ENCODE data around the gene FMN2. TPM values are rescaled to one million over a fixed set of nuclear protein-coding genes. Genes with fewer than 3 reads are reported as not detected.
A peak's percentile ranks its signal among the peaks of the same experiment; 100 is the strongest.
"Not testable (repeated sequence)": the region's sequence is repeated elsewhere in the genome, so short reads cannot be mapped to it uniquely, and the experiment has no call there.

The FMN2 gene
- total and polyA plus RNA-seq, 2 donors (not counting 1 experiment from before 2014, with no cell fraction given) = 8.0 to 13.7 TPM

GRCh38 chr1:240322943-240323342 lies 231.3 kb downstream of the FMN2 start:
- Histone ChIP-seq H3K4me1 (ENCODE audit: control insufficient read depth, extremely low read depth, insufficient read depth, low read length) (no peaks in the 10 kb centered on the region), H2AFZ (ENCODE audit: low read length) (no peak overlapping the region), H3K27ac (ENCODE audit: insufficient read depth, low read length) (no peak overlapping the region), H3K9ac (ENCODE audit: insufficient read depth, low read length) (no peak overlapping the region), H3K9me3 (ENCODE audit: control insufficient read depth, insufficient read depth, low read depth, low read length) (no peaks in the 10 kb centered on the region), H3K27me3 (ENCODE audit: control insufficient read depth, insufficient read depth, low read length) (no peaks in the 10 kb centered on the region), H3K79me2 (ENCODE audit: control insufficient read depth, insufficient read depth, low read length) (no peaks in the 10 kb centered on the region), H3K4me2 (ENCODE audit: extremely low read depth, insufficient read depth, low read length) (no peak overlapping the region), H3K4me3 (replicated peaks in 1 of 4; ENCODE audit: control extremely low read depth in 1 of 4, insufficient read depth in 1 of 4, low read depth in 3 of 4, low read length in 4 of 4) (no peak overlapping the region), H3K36me3 (ENCODE audit: control insufficient read depth, insufficient read depth, low read length) (no peaks in the 10 kb centered on the region), H4K20me1 (ENCODE audit: control insufficient read depth, extremely low read depth, insufficient read depth, low read length) (no peaks in the 10 kb centered on the region)
- TF ChIP-seq CTCF (conservative IDR thresholded peaks at IDR 0.05 in 1 of 2, IDR thresholded peaks at IDR 0.05 in 1 of 2; ENCODE audit: low read depth in 1 of 2, low read length in 2 of 2) (no peak), EZH2 (IDR thresholded peaks at IDR 0.05; ENCODE audit: low read length, missing control alignments) (no peak)
- no peak for DNase-seq (ENCODE audit: low read depth in 2 of 2)

- H3K79me2 ChIP-seq (ENCODE audit: control insufficient read depth, insufficient read depth, low read length); H2AFZ ChIP-seq (ENCODE audit: low read length); H4K20me1 ChIP-seq (ENCODE audit: control insufficient read depth, extremely low read depth, insufficient read depth, low read length); H3K4me3 ChIP-seq (replicated peaks in 1 of 4; ENCODE audit: control extremely low read depth in 1 of 4, insufficient read depth in 1 of 4, low read depth in 3 of 4, low read length in 4 of 4); H3K27me3 ChIP-seq (ENCODE audit: control insufficient read depth, insufficient read depth, low read length); H3K9me3 ChIP-seq (ENCODE audit: control insufficient read depth, insufficient read depth, low read depth, low read length); H3K4me1 ChIP-seq (ENCODE audit: control insufficient read depth, extremely low read depth, insufficient read depth, low read length); H3K9ac ChIP-seq (ENCODE audit: insufficient read depth, low read length); H3K4me2 ChIP-seq (ENCODE audit: extremely low read depth, insufficient read depth, low read length); H3K27ac ChIP-seq (ENCODE audit: insufficient read depth, low read length); DNase-seq (ENCODE audit: low read depth in 2 of 2); H3K36me3 ChIP-seq (ENCODE audit: control insufficient read depth, insufficient read depth, low read length): not testable (repeated sequence)
Observed at GRCh38 chr1:240328382-240328781, 236.7 kb downstream of the FMN2 start.

- no peak for DNase-seq (ENCODE audit: low read depth in 2 of 2)
- Histone ChIP-seq H2AFZ (ENCODE audit: low read length) (peak overlapping the region; percentile 4), H3K9me3 (ENCODE audit: control insufficient read depth, insufficient read depth, low read depth, low read length) (no peaks in the 10 kb centered on the region), H3K4me1 (ENCODE audit: control insufficient read depth, extremely low read depth, insufficient read depth, low read length) (no peaks in the 10 kb centered on the region), H4K20me1 (ENCODE audit: control insufficient read depth, extremely low read depth, insufficient read depth, low read length) (no peaks in the 10 kb centered on the region), H3K36me3 (ENCODE audit: control insufficient read depth, insufficient read depth, low read length) (no peaks in the 10 kb centered on the region), H3K4me2 (ENCODE audit: extremely low read depth, insufficient read depth, low read length) (peak overlapping the region; percentile 69), H3K27me3 (ENCODE audit: control insufficient read depth, insufficient read depth, low read length) (no peaks in the 10 kb centered on the region), H3K79me2 (ENCODE audit: control insufficient read depth, insufficient read depth, low read length) (no peaks in the 10 kb centered on the region), H3K9ac (ENCODE audit: insufficient read depth, low read length) (no peak overlapping the region), H3K4me3 (replicated peaks in 1 of 4; ENCODE audit: control extremely low read depth in 1 of 4, insufficient read depth in 1 of 4, low read depth in 3 of 4, low read length in 4 of 4) (peak overlapping the region in 2 of 4 experiments; percentile 3 to 17), H3K27ac (ENCODE audit: insufficient read depth, low read length) (peak overlapping the region; percentile 48)
- TF ChIP-seq EZH2 (IDR thresholded peaks at IDR 0.05; ENCODE audit: low read length, missing control alignments) = no peak
Observed at GRCh38 chr1:240329443-240329842, 237.8 kb downstream of the FMN2 start.

GRCh38 chr1:240332672-240333071 lies 241.0 kb downstream of the FMN2 start:
- no peaks in the 10 kb centered on the region for H3K4me1 ChIP-seq (ENCODE audit: control insufficient read depth, extremely low read depth, insufficient read depth, low read length)
- H2AFZ ChIP-seq (ENCODE audit: low read length) = no peak overlapping the region
- DNase-seq (ENCODE audit: low read depth in 2 of 2) = no peak
- H3K9me3 ChIP-seq (ENCODE audit: control insufficient read depth, insufficient read depth, low read depth, low read length) = no peaks in the 10 kb centered on the region
- H3K4me2 ChIP-seq (ENCODE audit: extremely low read depth, insufficient read depth, low read length) = no peak overlapping the region
- H3K36me3 ChIP-seq (ENCODE audit: control insufficient read depth, insufficient read depth, low read length) = no peaks in the 10 kb centered on the region
- H4K20me1 ChIP-seq (ENCODE audit: control insufficient read depth, extremely low read depth, insufficient read depth, low read length) = no peaks in the 10 kb centered on the region
- H3K4me3 ChIP-seq (replicated peaks in 1 of 4; ENCODE audit: control extremely low read depth in 1 of 4, insufficient read depth in 1 of 4, low read depth in 3 of 4, low read length in 4 of 4) = no peak overlapping the region
- no peaks in the 10 kb centered on the region for H3K79me2 ChIP-seq (ENCODE audit: control insufficient read depth, insufficient read depth, low read length)
- H3K27ac ChIP-seq (ENCODE audit: insufficient read depth, low read length) = no peak overlapping the region
- TF ChIP-seq CTCF (conservative IDR thresholded peaks at IDR 0.05 in 1 of 2, IDR thresholded peaks at IDR 0.05 in 1 of 2; ENCODE audit: low read depth in 1 of 2, low read length in 2 of 2) (no peak), EZH2 (IDR thresholded peaks at IDR 0.05; ENCODE audit: low read length, missing control alignments) (no peak)
- H3K27me3 ChIP-seq (ENCODE audit: control insufficient read depth, insufficient read depth, low read length) = no peaks in the 10 kb centered on the region
- H3K9ac ChIP-seq (ENCODE audit: insufficient read depth, low read length) = no peak overlapping the region
